H9 (cell line): ENCODE results near the gene LAIR1. TPM values are rescaled to one million over a fixed set of nuclear protein-coding genes. Genes with fewer than 3 reads are reported as not detected.

Source experiments
- DNase-seq: peaks from one replicate; pipeline ENCODE4 v3.0.0-alpha.2; 2017
- H2AFZ ChIP-seq: one replicate; pipeline ENCODE4 v1.6.1; 2013; ENCODE audit warnings: mild to moderate bottlenecking, low read length, control low read depth, moderate library complexity
- H2AK5ac ChIP-seq: 2 replicates; pipeline ENCODE4 v1.6.1; 2013; ENCODE audit warnings: low read length, control low read depth, mixed read lengths; ENCODE audit not compliant: insufficient read length
- H2BK120ac ChIP-seq: one replicate; pipeline ENCODE4 v1.6.1; 2013; ENCODE audit warnings: low read depth, mild to moderate bottlenecking, low read length, control low read depth, inconsistent platforms; ENCODE audit not compliant: poor library complexity, severe bottlenecking
- H2BK12ac ChIP-seq: 2 replicates; pipeline ENCODE4 v1.6.1; 2013; ENCODE audit warnings: low read length, control low read depth, mixed read lengths, low read depth; ENCODE audit not compliant: insufficient read length
- H2BK15ac ChIP-seq: 2 replicates; pipeline ENCODE4 v1.6.1; 2013; ENCODE audit warnings: low read depth, low read length, control low read depth
- H2BK20ac ChIP-seq: one replicate; pipeline ENCODE4 v1.6.1; 2013; ENCODE audit warnings: low read depth, mild to moderate bottlenecking, low read length, control low read depth, inconsistent platforms; ENCODE audit not compliant: poor library complexity, severe bottlenecking
- H2BK5ac ChIP-seq: 2 replicates; pipeline ENCODE4 v1.6.1; 2013; ENCODE audit warnings: low read length, control low read depth, mixed read lengths; ENCODE audit not compliant: insufficient read length
- H3K14ac ChIP-seq: 2 replicates; pipeline ENCODE4 v1.6.1; 2013; ENCODE audit warnings: low read length, control low read depth; ENCODE audit not compliant: insufficient read depth
- H3K18ac ChIP-seq: 2 replicates; pipeline ENCODE4 v1.6.1; 2013; ENCODE audit warnings: low read depth, mild to moderate bottlenecking, mixed read lengths, low read length, control low read depth; ENCODE audit not compliant: insufficient read length
- H3K23ac ChIP-seq: 2 replicates; pipeline ENCODE4 v1.6.1; 2013; ENCODE audit warnings: low read length, control low read depth, mixed read lengths, low read depth; ENCODE audit not compliant: insufficient read length
- H3K23me2 ChIP-seq: 2 replicates; pipeline ENCODE4 v1.6.1; 2013; ENCODE audit warnings: low read depth, mild to moderate bottlenecking, mixed read lengths, low read length, control low read depth; ENCODE audit not compliant: insufficient read length, poor library complexity, severe bottlenecking
- H3K27ac ChIP-seq: 2 replicates; pipeline ENCODE4 v1.5.1; 2013; ENCODE audit warnings: low read length, control low read depth, mixed read lengths, low read depth; ENCODE audit not compliant: insufficient read length
- H3K27me3 ChIP-seq: 2 replicates; pipeline ENCODE4 v1.6.1; 2013; ENCODE audit warnings: low read length, control low read depth, inconsistent platforms; ENCODE audit not compliant: insufficient read depth
- H3K4ac ChIP-seq: 2 replicates; pipeline ENCODE4 v1.6.1; 2013; ENCODE audit warnings: low read depth, mild to moderate bottlenecking, control low read depth, inconsistent platforms, low read length, moderate library complexity
- H3K4me1 ChIP-seq: 2 replicates; pipeline ENCODE4 v1.6.1; 2013; ENCODE audit warnings: low read length, control low read depth, inconsistent platforms; ENCODE audit not compliant: insufficient read depth
- H3K4me2 ChIP-seq: 2 replicates; pipeline ENCODE4 v1.6.1; 2013; ENCODE audit warnings: low read length, control low read depth, mixed read lengths; ENCODE audit not compliant: insufficient read length, insufficient read depth
- H3K56ac ChIP-seq: 2 replicates; pipeline ENCODE4 v1.6.1; 2013; ENCODE audit warnings: low read depth, mild to moderate bottlenecking, mixed read lengths, low read length, control low read depth; ENCODE audit not compliant: insufficient read length
- H3K79me1 ChIP-seq: 2 replicates; pipeline ENCODE4 v1.6.1; 2013; ENCODE audit warnings: low read depth, mild to moderate bottlenecking, moderate library complexity, low read length, control low read depth, inconsistent platforms; ENCODE audit not compliant: insufficient read depth, poor library complexity, severe bottlenecking
- H3K79me2 ChIP-seq: 2 replicates; pipeline ENCODE4 v1.6.1; 2013; ENCODE audit warnings: low read length, control low read depth, inconsistent platforms; ENCODE audit not compliant: insufficient read depth
- H3K9ac ChIP-seq: 2 replicates; pipeline ENCODE4 v1.6.1; 2013; ENCODE audit warnings: low read length, control low read depth, mixed read lengths; ENCODE audit not compliant: insufficient read length; ENCODE audit errors: extremely low read depth
- H3K9me3 ChIP-seq: one replicate; pipeline ENCODE4 v1.6.1; 2013; ENCODE audit warnings: low read depth, low read length, inconsistent platforms; ENCODE audit not compliant: control insufficient read depth
- H3T11ph ChIP-seq: one replicate; pipeline ENCODE4 v1.6.1; 2013; ENCODE audit warnings: mild to moderate bottlenecking, low read length, control low read depth, inconsistent platforms
- H4K20me1 ChIP-seq: one replicate; pipeline ENCODE4 v1.6.1; 2013; ENCODE audit not compliant: control insufficient read depth, insufficient read length, insufficient read depth
- H4K5ac ChIP-seq: 2 replicates; pipeline ENCODE4 v1.6.1; 2013; ENCODE audit warnings: low read depth, mild to moderate bottlenecking, mixed read lengths, low read length, control low read depth; ENCODE audit not compliant: insufficient read length
- H4K8ac ChIP-seq: replicated peaks from 2 replicates; pipeline ENCODE4 v1.6.1; 2013; ENCODE audit warnings: low read length, control low read depth, mixed read lengths, low read depth; ENCODE audit not compliant: insufficient read length
- H4K91ac ChIP-seq: 2 replicates; pipeline ENCODE4 v1.6.1; 2013; ENCODE audit warnings: low read depth, mild to moderate bottlenecking, moderate library complexity, mixed read lengths, low read length, control low read depth; ENCODE audit not compliant: insufficient read length
- H3K27ac Mint-ChIP-seq, 3 experiments: 2 replicates in 2 of 3; 3 replicates in 1 of 3; pipeline ENCODE4 v1.8.0; 2020 to 2021; ENCODE audit warnings: mixed read lengths in 3 of 3, mild to moderate bottlenecking in 1 of 3, moderate library complexity in 1 of 3
- H3K27me3 Mint-ChIP-seq: 2 replicates; pipeline ENCODE4 v1.8.0; 2021; ENCODE audit warnings: low read depth, mild to moderate bottlenecking, moderate library complexity, mixed read lengths
- H3K36me3 Mint-ChIP-seq, 3 experiments: 2 replicates in 2 of 3; 3 replicates in 1 of 3; pipeline ENCODE4 v1.8.0; 2020 to 2021; ENCODE audit warnings: low read depth in 3 of 3, mixed read lengths in 3 of 3; ENCODE audit not compliant: insufficient read depth in 1 of 3
- H3K4me1 Mint-ChIP-seq, 2 experiments: 2 replicates each; pipeline ENCODE4 v1.8.0; 2020; ENCODE audit warnings: mixed read lengths in 2 of 2
- H3K4me3 Mint-ChIP-seq, 2 experiments: 2 replicates in 1 of 2; 3 replicates in 1 of 2; pipeline ENCODE4 v1.8.0; 2020 to 2021; ENCODE audit warnings: mild to moderate bottlenecking in 2 of 2, mixed read lengths in 2 of 2, moderate library complexity in 1 of 2
- H3K9me3 Mint-ChIP-seq, 2 experiments: 2 replicates in 1 of 2; 3 replicates in 1 of 2; pipeline ENCODE4 v1.8.0; 2020; ENCODE audit warnings: mild to moderate bottlenecking in 2 of 2, mixed read lengths in 2 of 2, moderate library complexity in 1 of 2
- WGBS: extraction: QIAGEN DNeasy Blood & Tissue Kit; methylation state at CpG from one replicate; pipeline ENCODE4 v1.1.7; 2013; ENCODE audit warnings: missing lambda C conversion rate, low lambda C conversion rate, mixed read lengths; ENCODE audit not compliant: insufficient read length; ENCODE audit errors: extremely low coverage; 5-methylcytosine and 5-hydroxymethylcytosine counted together
- total RNA-seq: library from RNA; stranded (reverse); gene quantifications from 2 replicates; pipeline ENCODE4 v1.2.1, GENCODE V29; 2021
- TF ChIP-seq, protein P1 (sequence below): fragments of 200-600 bp; sonication (generic); conservative IDR thresholded peaks from 3 replicates; pipeline ENCODE4 v1.8.0; 2021; ENCODE audit warnings: antibody characterized with exemption, mild to moderate bottlenecking

LAIR1 gene
- total RNA-seq, 1 experiment from 2014 or later: not detected

DNA sequence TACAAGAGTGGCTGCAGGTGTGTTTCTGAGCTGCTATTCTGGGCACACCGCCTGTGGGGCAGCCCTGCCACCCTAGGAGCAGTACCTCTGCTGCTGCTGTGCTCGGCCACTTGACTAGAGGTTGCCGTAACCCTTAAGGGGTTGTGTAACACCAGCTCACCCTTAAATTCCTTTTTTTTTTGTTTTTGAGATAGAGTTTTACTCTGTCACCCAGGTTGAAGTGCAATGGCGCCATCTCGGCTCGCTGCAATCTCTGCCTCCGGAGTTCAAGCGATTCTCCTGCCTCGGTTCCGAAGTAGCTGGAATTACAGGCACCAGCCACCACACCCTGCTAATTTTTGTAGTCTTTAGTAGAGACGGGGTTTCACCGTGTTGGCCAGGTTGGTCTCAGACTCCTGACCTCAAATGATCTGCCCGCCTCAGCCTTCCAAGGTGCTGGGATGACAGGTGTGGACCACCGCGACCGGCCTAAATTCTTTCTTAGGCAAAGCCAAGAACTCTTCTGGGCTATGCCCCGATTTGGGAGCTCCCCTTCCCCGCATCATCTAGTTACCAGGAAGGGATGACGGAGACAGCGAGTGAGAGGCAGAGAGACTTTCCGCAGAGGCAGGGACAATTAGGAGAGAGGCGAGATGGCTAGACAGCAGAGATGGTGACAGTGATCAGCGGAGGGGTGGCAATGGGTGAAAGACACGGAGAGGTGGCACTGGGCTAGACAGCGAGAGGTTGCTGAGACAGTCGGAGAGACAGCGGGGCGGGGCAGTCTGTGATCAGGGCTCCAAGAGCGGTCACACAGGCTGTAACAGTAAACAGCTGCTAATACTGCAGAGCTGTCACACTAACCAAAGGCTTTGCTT lies 47.4 kb downstream of the LAIR1 start:
- Histone ChIP-seq H3K4ac (no peak overlapping the region), H2BK15ac (no peak overlapping the region), H4K20me1 (no peaks in the 10 kb centered on the region), H3K23ac (no peak overlapping the region), H3K23me2 (no peaks in the 10 kb centered on the region), H3K27ac (no peak overlapping the region), H2BK120ac (no peak overlapping the region), H3K9me3 (peaks cover 4% of the 10 kb centered on the region), H3K4me1 (no peaks in the 10 kb centered on the region), H3K27me3 (no peaks in the 10 kb centered on the region), H3K56ac (no peak overlapping the region), H2AK5ac (no peak overlapping the region), H4K8ac (no peak overlapping the region), H3K79me1 (no peaks in the 10 kb centered on the region), H3K4me2 (no peak overlapping the region), H3K9ac (no peak overlapping the region), H3K14ac (no peak overlapping the region), H2BK5ac (no peak overlapping the region), H3K18ac (no peak overlapping the region), H4K91ac (no peak overlapping the region), H3T11ph (no peak overlapping the region), H4K5ac (no peak overlapping the region), H3K79me2 (no peaks in the 10 kb centered on the region), H2BK20ac (no peak overlapping the region), H2AFZ (no peak overlapping the region), H2BK12ac (no peak overlapping the region)
- H3K36me3 Mint-ChIP-seq: peaks cover 6 to 19% (median 15%) of the 10 kb centered on the region in 3 experiments
- H3K9me3 Mint-ChIP-seq: peaks cover 34 to 83% of the 10 kb centered on the region in 2 experiments
- H3K27ac Mint-ChIP-seq: no peak overlapping the region
- WGBS: no CpG with 5 or more reads among the region's 29 CpGs
- H3K4me3 Mint-ChIP-seq: no peak overlapping the region
- H3K27me3 Mint-ChIP-seq: peaks cover 37% of the 10 kb centered on the region
- TF ChIP-seq, protein P1, sequence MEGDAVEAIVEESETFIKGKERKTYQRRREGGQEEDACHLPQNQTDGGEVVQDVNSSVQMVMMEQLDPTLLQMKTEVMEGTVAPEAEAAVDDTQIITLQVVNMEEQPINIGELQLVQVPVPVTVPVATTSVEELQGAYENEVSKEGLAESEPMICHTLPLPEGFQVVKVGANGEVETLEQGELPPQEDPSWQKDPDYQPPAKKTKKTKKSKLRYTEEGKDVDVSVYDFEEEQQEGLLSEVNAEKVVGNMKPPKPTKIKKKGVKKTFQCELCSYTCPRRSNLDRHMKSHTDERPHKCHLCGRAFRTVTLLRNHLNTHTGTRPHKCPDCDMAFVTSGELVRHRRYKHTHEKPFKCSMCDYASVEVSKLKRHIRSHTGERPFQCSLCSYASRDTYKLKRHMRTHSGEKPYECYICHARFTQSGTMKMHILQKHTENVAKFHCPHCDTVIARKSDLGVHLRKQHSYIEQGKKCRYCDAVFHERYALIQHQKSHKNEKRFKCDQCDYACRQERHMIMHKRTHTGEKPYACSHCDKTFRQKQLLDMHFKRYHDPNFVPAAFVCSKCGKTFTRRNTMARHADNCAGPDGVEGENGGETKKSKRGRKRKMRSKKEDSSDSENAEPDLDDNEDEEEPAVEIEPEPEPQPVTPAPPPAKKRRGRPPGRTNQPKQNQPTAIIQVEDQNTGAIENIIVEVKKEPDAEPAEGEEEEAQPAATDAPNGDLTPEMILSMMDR: no peak
- no peaks in the 10 kb centered on the region for H3K4me1 Mint-ChIP-seq
- no peak for DNase-seq
